ENCODE measurements around the gene B3GALT6.

The B3GALT6 gene

DNA sequence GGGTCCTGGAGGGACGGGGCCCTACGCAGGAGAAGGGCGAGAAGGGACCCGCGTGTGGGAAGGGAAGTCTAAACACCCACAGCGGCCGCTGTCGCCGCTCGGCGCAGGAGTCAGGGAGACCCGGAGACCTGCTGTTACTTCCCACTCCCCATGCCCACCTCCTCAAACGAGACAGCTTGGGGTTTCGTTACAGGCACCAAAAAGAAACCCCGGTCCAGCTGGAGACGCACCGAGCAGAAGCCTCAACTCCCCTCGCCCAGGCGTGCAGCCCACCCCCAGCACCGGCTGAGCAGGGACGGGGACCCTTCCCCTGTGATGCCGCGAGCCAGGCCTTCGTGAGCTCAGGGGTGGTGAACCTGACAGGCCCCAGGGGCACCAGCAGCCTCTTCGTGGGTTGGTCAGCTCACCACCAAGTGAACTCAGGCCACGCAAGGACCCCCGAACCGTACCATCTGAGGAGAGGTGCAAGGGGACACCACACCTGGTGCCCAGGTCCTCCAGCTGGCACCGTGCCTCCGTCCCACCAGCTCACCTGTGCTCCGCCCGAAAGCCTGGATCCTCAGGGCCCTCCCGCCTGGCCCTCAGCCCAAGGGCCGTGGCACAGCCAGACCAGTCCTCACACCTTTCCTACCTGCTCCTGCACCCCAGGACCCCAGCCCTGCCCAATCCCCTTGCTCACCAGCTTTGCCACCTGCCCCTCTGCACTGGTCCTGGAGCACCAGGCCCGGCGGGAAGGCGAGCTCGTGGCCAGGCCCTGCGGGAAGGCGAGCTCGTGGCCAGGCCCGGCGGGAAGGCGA lies 5.3 kb upstream of the B3GALT6 start:
- DNase-seq (ENCODE audit: low spot score) = no peak
- TF ChIP-seq CTCF (IDR thresholded peaks at IDR 0.05; ENCODE audit: extremely low read depth, missing control alignments) = no peak

GRCh38 chr1:1227386-1227785 lies 4.7 kb upstream of the B3GALT6 start:
- no peak for DNase-seq (ENCODE audit: low spot score)
- TF ChIP-seq CTCF (IDR thresholded peaks at IDR 0.05; ENCODE audit: extremely low read depth, missing control alignments) = no peak

DNA sequence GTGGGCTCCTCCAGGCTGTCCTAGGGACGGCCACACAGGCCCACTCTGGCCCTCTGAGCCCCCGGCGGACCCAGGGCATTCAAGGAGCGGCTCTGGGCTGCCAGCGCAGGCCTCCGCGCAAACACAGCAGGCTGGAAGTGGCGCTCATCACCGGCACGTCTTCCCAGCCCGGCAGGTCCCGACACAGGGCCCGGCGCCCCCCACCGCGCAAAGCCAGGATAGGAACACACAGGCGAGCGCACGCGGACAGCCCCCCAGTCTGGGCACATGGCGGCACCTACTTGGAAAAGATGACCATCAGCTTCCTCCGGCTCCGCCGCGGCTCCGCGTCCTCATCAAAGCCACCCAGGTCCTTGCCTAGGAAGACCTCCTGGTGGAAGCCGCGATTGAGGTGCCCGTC lies 3.9 kb upstream of the B3GALT6 start:
- no peak for TF ChIP-seq CTCF (IDR thresholded peaks at IDR 0.05; ENCODE audit: extremely low read depth, missing control alignments)
- no peak for DNase-seq (ENCODE audit: low spot score)

DNA sequence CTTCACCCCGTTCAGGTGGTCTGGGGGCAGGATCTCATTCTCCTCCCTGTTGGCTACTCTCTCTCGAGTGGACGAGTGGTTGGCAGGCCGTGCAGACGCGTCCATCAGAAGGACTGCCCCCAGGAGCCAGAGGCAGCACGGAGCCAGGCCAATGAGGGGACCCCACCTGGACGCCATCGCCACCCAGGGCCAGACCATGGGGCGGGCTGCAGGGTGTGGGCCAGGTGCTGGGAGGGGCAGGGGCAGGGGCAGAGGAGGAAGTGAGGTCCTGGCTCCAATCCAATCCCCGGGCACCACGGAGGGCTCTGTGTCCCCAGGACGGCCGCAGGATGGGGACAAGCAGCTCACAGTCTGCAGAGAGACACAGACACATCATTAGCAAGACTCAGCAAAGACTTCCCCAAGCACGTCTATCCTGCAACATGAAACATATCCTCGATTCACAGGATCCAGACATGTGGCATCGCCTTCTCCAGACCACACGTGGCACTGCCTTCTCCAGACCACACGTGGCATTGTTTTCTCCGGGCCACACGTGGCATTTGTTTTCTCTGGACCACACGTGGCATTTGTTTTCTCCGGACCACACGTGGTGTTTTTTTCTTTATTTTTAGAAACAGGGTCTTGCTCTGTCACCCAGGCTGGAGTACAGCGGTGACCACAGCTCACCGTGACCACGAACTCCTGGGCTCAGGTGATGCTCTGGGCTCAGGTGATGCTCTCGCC lies 3.3 kb upstream of the B3GALT6 start:
- DNase-seq (ENCODE audit: low spot score) = no peak
- TF ChIP-seq CTCF (IDR thresholded peaks at IDR 0.05; ENCODE audit: extremely low read depth, missing control alignments) = no peak

GRCh38 chr1:1229770-1230169 lies 2.3 kb upstream of the B3GALT6 start:
- DNase-seq (ENCODE audit: low spot score) = no peak
- TF ChIP-seq CTCF (IDR thresholded peaks at IDR 0.05; ENCODE audit: extremely low read depth, missing control alignments) = no peak

- no peak for DNase-seq (ENCODE audit: low spot score)
- TF ChIP-seq CTCF (IDR thresholded peaks at IDR 0.05; ENCODE audit: extremely low read depth, missing control alignments) = no peak
Measured at GRCh38 chr1:1230656-1231399, 1.2 kb upstream of the B3GALT6 start.
